Kidney epithelial cell (primary cell): ENCODE results near the gene MAP3K9. TPM values are rescaled to one million over a fixed set of nuclear protein-coding genes. Genes with fewer than 3 reads are reported as not detected.
A peak's percentile ranks its signal among the peaks of the same experiment; 100 is the strongest.

Experiments
- DNase-seq: peaks from one replicate; pipeline ENCODE4 v3.0.0-alpha.2; 2010; ENCODE audit warnings: low read depth
- H3K27me3 ChIP-seq: 2 replicates; pipeline ENCODE4 v1.6.0; 2011; ENCODE audit warnings: low read length; ENCODE audit not compliant: control insufficient read depth, insufficient read depth
- H3K36me3 ChIP-seq: 2 replicates; pipeline ENCODE4 v1.5.1; 2011; ENCODE audit warnings: low read length; ENCODE audit not compliant: control insufficient read depth, insufficient read depth
- H3K4me3 ChIP-seq: 2 replicates; pipeline ENCODE4 v1.5.1; 2011; ENCODE audit warnings: low read depth, mild to moderate bottlenecking, control low read depth, low read length
- CTCF ChIP-seq: IDR thresholded peaks from 2 replicates; pipeline ENCODE4 v1.5.1; 2011; ENCODE audit warnings: mild to moderate bottlenecking, moderate library complexity, low read length, control low read depth, inconsistent platforms; ENCODE audit not compliant: insufficient read depth, poor library complexity, severe bottlenecking
- total RNA-seq: library from RNA; depleted of rRNA; stranded (reverse); fragments of >200 nt; gene quantifications from 2 replicates; pipeline ENCODE4 v1.2.3, GENCODE V29; 2015

MAP3K9 gene
- total RNA-seq, 1 donor from 2014 or later: 10.4 TPM

GRCh38 chr14:70823281-70823680, 14.0 kb upstream of the MAP3K9 start:
- Histone ChIP-seq H3K27me3 (no peaks in the 10 kb centered on the region), H3K36me3 (no peaks in the 10 kb centered on the region), H3K4me3 (no peak overlapping the region)
- DNase-seq: no peak
- TF ChIP-seq CTCF: no peak

- H3K36me3 ChIP-seq: no peaks in the 10 kb centered on the region
- TF ChIP-seq CTCF: no peak
- H3K27me3 ChIP-seq: no peaks in the 10 kb centered on the region
- DNase-seq: no peak
- peak overlapping the region; percentile 71 for H3K4me3 ChIP-seq
Measured at GRCh38 chr14:70822530-70823185, 13.3 kb upstream of the MAP3K9 start.

- Histone ChIP-seq H3K4me3 (peak overlapping the region; percentile 71), H3K27me3 (no peaks in the 10 kb centered on the region), H3K36me3 (no peaks in the 10 kb centered on the region)
- no peak for TF ChIP-seq CTCF
- no peak for DNase-seq
Measured at GRCh38 chr14:70821584-70822529, 12.5 kb upstream of the MAP3K9 start.

GRCh38 chr14:70816525-70816924, 7.2 kb upstream of the MAP3K9 start:
- Histone ChIP-seq H3K4me3 (no peak overlapping the region), H3K36me3 (no peaks in the 10 kb centered on the region), H3K27me3 (no peaks in the 10 kb centered on the region)
- DNase-seq: no peak
- TF ChIP-seq CTCF: no peak

- DNase-seq: no peak
- Histone ChIP-seq H3K36me3 (no peaks in the 10 kb centered on the region), H3K4me3 (no peak overlapping the region), H3K27me3 (no peaks in the 10 kb centered on the region)
- no peak for TF ChIP-seq CTCF
Measured at GRCh38 chr14:70814466-70814865, 5.2 kb upstream of the MAP3K9 start.
